DMS153 treated with DMSO at 0.1 percent for 48 hours (cell line): ENCODE data around the gene OPRL1.

ENCODE experiments used
- DNase-seq: peaks from one replicate; lab custom pipeline; 2025; ENCODE audit not compliant: unreplicated experiment; lab: John Stamatoyannopoulos, UW

Gene OPRL1

GRCh38 chr20:64070244-64070993 is 9.5 kb upstream of the OPRL1 start:
- no peak for DNase-seq

- DNase-seq, result no peak
Observed at GRCh38 chr20:64071341-64072332, 8.2 kb upstream of the OPRL1 start.

- DNase-seq, result no peak
Observed at GRCh38 chr20:64072498-64073063, 7.3 kb upstream of the OPRL1 start.

GRCh38 chr20:64073476-64074183 is 6.3 kb upstream of the OPRL1 start:
- no peak for DNase-seq

- no peak for DNase-seq
Observed at GRCh38 chr20:64074184-64074789, 5.6 kb upstream of the OPRL1 start.

GRCh38 chr20:64074963-64075362 is 4.9 kb upstream of the OPRL1 start:
- DNase-seq, result no peak

GRCh38 chr20:64075556-64075955 is 4.3 kb upstream of the OPRL1 start:
- no peak for DNase-seq

- DNase-seq, result no peak
Observed at GRCh38 chr20:64076061-64076997, 3.6 kb upstream of the OPRL1 start.

- DNase-seq, result no peak
Observed at GRCh38 chr20:64077094-64077493, 2.8 kb upstream of the OPRL1 start.

GRCh38 chr20:64077541-64077875 is 2.4 kb upstream of the OPRL1 start:
- no peak for DNase-seq

- DNase-seq, result no peak
Observed at GRCh38 chr20:64077876-64078551, 1.9 kb upstream of the OPRL1 start.

- no peak for DNase-seq
Observed at GRCh38 chr20:64078934-64079272, 979 bp upstream of the OPRL1 start.

- peak; percentile 7 for DNase-seq
Observed at GRCh38 chr20:64079273-64080012, 439 bp upstream of the OPRL1 start, which contains the start of gene RGS19. Gene RGS19 (minus strand): TSS chr20:64079518. CDS start chr20:64076886, 2,632 bp downstream.

GRCh38 chr20:64080813-64081623 is 1.1 kb downstream of the OPRL1 start:
- DNase-seq, result no peak

- DNase-seq, result no peak
Observed at GRCh38 chr20:64081624-64081964, 1.7 kb downstream of the OPRL1 start.

GRCh38 chr20:64082126-64082731 is 2.3 kb downstream of the OPRL1 start:
- no peak for DNase-seq

- no peak for DNase-seq
Observed at GRCh38 chr20:64082820-64083377, 3.0 kb downstream of the OPRL1 start.
